Stimulated activated CD4-positive, alpha-beta T cell treated with anti-CD3 and anti-CD28 coated beads, Interleukin-1b, Interleukin-23, amount 100 ng/mL, for 24 hours (primary cell): Measurements from ENCODE around the gene RSRC1.
"Not testable (repeated sequence)": the region's sequence is repeated elsewhere in the genome, so short reads cannot be mapped to it uniquely, and the experiment has no call there.

Experiments
- DNase-seq, 4 experiments: peaks; one replicate each; pipeline ENCODE4 v3.0.0-alpha.2; 2020; ENCODE audit warnings: low read depth in 4 of 4, low spot score in 1 of 4

Gene RSRC1

DNA sequence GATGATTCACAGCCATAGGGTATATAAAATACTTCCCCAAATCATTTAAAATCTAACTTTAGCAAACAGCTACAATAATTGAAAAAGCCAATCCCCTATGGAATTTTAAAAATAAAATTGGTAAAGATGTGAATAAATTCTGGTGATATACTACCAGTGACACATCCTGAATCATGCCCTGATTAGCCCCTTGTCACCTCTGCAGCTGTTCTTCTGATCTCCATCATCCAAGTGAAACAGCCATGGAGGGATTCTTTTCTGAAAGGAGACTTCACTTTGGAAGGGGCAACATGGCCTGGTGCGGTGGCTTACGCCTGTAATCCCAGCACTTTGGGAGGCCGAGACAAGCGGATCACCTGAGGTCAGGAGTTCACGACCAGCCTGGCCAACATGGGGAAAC lies 345.5 kb downstream of the RSRC1 start:
- DNase-seq, result no peak

DNA sequence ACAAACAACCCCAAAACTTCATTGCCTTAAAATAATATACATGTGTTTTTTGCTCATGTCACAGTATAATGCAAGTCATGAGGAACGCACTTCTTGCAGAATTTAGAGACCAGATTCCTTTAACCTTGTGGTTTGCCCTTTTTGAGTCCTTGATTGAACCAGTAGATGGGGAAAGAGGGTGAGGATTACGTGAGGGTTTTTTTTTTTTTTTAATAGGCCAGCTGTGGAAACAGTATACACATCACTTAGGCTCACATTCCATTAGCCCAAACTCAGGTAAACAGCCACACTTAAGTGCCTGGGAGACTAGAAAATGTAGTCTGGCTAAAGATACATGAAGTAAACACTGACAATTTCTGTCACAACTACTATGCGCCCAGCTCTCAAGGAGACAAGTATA lies 346.2 kb downstream of the RSRC1 start:
- DNase-seq, result no peak

GRCh38 chr3:158458464-158458863 lies 348.6 kb downstream of the RSRC1 start:
- DNase-seq, result no peak

DNA sequence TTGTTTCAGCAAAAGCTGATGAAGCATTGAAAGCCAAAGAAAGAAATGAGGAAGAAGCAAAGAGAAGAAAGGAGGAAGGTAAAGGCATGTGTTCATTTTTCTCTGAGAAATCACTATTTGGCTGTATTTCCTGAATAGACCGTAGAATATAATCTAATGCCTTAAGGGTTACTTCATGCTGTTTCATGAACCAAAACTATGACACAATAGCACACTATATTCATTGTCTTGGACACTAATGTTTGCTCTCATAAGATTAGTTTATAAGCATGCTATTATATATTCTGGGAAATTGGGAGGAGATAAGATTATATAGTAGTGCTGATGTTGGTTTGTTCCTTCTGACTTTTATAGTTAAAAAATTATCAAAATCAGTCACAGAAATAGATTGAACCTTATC lies 351.0 kb downstream of the RSRC1 start:
- no peak for DNase-seq

GRCh38 chr3:158463556-158463955 lies 353.7 kb downstream of the RSRC1 start:
- DNase-seq, result no peak

- no peak for DNase-seq
These were observed 355.2 kb downstream of the RSRC1 start for GRCh38 chr3:158465074-158465473.

DNA sequence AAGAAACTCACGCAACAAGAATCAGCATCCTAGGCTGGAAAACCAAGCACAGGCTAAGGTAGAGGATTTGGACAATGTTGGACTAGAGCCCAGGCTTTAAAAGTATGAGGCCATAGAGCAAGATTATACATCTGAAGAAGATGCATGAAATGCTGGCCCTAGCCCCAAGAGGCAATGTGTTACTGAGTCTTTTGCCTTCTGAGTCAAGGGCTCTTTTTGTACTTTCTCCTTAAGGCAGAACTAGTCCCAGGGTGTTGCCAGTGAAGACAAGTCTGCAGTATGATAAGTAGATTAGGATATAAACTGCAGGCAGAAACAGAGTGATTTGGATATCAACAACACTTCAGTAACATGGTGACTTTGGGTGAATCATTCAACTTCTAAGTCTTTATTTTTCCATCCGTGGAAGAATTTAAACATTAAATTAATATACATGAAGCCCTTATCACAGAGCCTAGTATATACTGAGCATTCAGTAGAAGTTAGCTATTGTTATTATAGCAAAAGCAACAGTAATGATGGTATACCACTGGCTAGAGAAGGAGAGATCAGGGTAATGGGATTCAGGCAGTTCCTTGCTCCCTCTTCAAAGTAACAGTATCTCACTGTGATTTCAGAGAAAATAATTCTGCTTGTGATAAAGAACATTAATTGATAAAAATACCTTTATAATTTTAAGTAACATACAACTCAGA lies 361.2 kb downstream of the RSRC1 start:
- DNase-seq, result no peak

DNA sequence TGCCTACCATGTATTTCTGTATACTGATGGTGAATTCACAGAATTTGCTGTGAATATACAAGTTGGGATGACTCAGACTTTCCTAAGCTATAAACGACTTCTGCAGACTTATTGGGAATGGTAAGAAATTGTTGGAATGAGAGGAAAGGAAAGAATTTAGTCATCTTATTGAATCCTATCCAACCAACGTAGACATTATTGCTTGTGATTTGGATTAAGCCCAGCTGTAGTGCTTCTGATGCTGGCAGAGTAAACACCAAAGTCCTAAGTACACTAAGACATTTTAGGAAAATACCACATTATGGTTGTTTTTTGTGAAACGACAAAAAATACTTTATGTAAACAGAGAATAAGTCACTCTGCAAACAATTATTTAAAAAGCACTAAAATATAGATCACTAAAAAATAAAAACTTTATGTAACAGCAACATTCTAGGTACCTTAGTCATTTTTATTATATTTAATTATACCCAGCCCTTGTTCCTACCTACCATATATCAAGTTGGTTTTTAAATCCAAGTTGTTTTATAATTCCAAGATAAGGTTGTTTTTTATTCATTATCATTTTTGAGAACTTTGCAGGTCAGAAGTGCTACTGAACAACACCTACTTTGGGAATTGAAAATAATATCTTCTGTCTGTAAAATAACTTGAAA lies 361.9 kb downstream of the RSRC1 start:
- DNase-seq, result no peak

GRCh38 chr3:158479051-158479450 lies 369.2 kb downstream of the RSRC1 start:
- no peak for DNase-seq

GRCh38 chr3:158483701-158484235 lies 373.9 kb downstream of the RSRC1 start:
- DNase-seq, result no peak

DNA sequence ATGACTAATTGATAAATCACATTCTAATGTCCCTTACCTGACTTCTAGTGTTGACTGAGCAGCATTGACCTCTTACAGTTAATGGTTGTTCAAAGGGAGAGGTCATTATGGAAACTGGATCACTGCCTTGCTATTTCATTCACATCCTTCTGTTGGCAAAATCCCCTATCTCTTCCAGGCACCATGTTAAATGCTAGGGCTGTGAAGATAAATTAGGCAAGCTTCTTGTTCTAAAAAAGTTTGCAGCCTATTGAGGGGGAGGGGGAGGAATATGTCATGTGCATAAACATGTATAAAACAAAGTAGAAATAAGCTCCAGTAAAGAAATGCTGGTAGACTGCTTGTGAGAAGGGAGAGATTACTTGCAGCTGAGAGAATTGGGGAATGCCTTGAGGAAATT lies 376.3 kb downstream of the RSRC1 start:
- no peak for DNase-seq

DNA sequence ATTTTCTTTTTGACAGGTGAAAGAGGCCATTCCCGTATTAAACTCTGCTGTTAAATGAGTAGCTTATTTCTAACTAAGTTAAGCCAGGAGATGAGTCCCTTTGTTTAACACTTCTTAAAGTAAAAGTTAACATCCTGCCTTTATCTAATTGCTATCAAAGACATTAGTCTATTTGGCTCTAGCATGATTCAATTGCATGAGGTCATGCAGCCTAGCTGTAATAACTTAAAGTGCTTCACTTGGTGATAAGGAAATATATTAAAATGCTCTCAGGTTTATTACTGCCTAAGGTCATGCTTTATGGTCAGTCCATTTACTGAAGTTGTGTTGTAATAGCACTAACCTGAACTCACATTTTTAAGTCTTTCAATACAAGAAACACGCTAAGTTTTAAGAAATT lies 378.8 kb downstream of the RSRC1 start:
- no peak for DNase-seq

DNA sequence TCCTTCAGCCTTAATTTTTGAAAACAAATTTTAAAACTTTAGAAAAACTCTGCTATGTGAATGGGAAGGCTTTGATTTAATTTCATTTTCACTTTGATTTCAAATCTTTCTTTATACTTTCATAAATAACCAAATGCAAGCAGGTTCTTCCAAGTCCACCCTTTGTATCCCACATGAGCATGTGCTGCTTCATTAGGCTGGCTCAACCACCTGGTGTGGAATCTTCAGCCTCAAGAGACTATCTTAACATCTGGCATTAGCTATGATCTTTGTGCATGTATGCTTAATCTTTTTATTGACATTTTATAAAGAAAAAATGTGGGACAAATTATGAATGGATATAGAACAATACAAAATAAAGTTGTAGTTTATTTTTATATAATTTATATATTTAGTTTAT lies 379.3 kb downstream of the RSRC1 start:
- no peak for DNase-seq

- no peak for DNase-seq
These were observed 382.1 kb downstream of the RSRC1 start for GRCh38 chr3:158491968-158492367.

DNA sequence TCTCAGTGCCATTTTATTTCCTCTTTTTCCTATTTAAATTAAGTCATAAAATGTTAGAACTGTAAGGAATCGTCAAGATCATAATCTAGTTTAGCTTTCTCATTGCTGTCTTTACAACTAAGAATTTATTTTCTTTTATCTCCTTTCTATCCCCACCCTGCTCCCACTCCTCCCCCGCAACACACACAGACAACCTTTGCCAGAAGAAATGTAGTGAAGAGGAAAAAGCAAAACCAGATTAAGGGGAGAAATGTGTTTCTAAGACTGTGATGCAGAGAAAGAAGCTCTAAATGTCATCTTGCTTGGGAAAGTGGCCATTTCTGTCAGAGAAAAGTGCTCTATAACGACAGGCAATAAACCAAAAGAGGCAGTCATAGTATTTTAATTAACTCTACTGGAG lies 382.8 kb downstream of the RSRC1 start:
- DNase-seq, result no peak

DNA sequence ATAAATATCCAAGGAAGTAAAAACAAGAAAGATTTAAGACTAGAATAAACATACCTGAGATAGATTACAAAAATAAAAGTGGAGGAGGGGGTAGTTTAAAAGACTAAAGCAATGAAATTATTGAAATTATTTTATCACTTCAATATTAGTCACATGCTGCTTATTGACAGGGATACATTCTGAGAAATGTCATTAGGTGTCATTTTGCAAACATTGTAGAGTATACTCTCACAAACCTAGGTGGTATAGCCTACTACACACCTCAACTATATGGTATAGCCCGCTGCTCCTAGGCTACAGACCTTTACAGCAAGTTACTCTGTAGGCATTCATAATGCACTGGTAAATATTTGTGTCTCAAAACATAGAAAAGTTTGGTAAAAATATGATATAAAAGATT lies 384.0 kb downstream of the RSRC1 start:
- DNase-seq, result no peak

GRCh38 chr3:158494673-158495072 lies 384.8 kb downstream of the RSRC1 start:
- DNase-seq, result no peak

DNA sequence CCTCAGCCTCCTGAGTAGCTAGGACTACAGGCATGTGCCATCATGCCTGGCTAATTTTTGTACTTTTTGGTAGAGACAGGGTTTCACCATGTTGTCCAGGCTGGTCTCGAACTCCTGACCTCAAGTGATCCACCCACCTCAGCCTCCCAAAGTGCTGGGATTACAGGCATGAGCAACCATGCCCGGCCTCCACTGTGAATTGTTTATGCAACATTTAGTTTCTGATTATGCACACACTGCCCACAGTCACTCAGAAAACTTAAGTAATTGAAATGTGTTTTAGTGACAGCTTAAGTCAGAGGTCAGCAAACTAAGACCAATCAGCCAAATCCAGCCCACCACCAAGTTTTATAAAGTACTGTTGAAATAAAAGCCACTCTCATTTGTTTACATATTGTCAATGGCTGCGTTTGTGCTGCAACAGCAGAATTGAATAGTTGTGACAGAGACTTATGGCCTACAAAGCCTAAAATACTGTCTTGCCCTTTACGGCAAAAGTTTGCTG lies 385.6 kb downstream of the RSRC1 start:
- not testable (repeated sequence) for DNase-seq

- no peak for DNase-seq
These were observed 395.2 kb downstream of the RSRC1 start for GRCh38 chr3:158505117-158505516.

DNA sequence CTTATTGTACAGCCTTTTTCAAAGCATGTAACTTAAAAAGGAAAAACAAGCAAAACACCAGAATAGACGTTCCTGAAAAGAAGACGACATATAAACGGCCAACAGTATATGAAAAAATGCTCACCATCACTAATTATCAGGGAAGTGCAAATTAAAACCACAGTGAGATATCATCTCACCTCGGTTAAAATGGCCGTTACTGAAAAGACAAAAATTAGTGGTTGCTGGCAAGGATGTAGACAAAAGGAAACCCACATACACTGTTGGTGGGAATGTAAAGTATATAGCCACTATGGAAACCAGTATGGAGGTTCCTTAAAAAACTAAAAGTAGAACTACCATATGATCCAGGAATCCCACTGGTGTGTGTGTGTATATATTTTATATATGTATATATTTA lies 396.6 kb downstream of the RSRC1 start:
- no peak for DNase-seq

DNA sequence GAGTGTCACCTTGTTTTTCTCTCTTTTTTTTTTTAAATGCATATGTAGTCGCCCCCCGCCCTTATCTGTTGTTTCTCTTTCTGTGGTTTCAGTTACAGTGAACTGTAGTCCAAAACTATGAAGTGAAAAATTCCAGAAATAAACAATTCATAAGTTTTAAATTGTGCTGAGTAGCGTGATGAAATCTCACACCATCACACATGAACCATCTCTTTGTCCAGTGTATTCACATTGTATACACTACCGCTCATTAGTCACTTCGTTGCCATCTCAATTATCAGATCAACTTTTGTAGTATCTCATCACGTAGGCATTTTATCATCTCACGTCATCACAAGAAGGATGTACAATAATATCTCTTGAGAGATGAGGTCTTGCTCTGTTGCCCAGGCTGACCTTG lies 398.6 kb downstream of the RSRC1 start:
- DNase-seq, result no peak

DNA sequence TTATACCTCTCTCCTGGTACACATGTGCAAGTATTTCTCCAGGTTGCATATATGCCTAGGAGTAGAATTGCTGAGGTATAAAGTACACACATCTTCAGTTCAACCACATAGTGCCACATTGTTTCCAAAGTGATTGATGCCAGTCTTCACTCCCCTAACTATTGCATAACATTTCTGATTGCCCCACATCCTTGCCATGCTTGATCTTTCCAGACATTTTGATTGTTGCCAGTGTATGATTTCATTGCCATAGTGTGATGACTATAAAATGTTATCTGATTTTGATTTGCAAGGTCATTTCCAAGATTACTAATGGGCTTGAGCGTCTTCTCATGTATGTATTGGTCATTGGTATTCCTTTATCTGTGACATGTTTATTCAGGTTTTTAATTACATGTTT lies 400.0 kb downstream of the RSRC1 start:
- no peak for DNase-seq

GRCh38 chr3:158516729-158517128 lies 406.8 kb downstream of the RSRC1 start:
- DNase-seq, result not testable (repeated sequence)
